CD14-positive monocyte (primary cell): ENCODE results near the gene GAMT. TPM values are rescaled to one million over a fixed set of nuclear protein-coding genes. Genes with fewer than 3 reads are reported as not detected.

Experiments used
- DNase-seq, 3 donors: peaks; one replicate each; pipeline ENCODE4 v3.0.0-alpha.2; 2011 to 2022
- H2AFZ ChIP-seq: 2 replicates; pipeline ENCODE4 v1.6.0; 2012; ENCODE audit warnings: mild to moderate bottlenecking, low read depth, low read length, inconsistent platforms; ENCODE audit not compliant: insufficient read depth, poor library complexity, severe bottlenecking
- H3K27ac ChIP-seq, 2 donors: 1 replicate in 1 of 2; 2 replicates in 1 of 2; pipeline ENCODE4 v1.5.1; 2012 to 2013; ENCODE audit warnings: low read length in 2 of 2, control low read depth in 1 of 2, inconsistent platforms in 1 of 2, low read depth in 1 of 2, mild to moderate bottlenecking in 1 of 2
- H3K27me3 ChIP-seq, 2 donors: one replicate each; pipeline versions ENCODE4 v1.6.0 to v1.6.1; 2011 to 2013; ENCODE audit warnings: low read length in 2 of 2; ENCODE audit not compliant: control insufficient read depth in 2 of 2, insufficient read depth in 2 of 2
- H3K36me3 ChIP-seq, 2 donors: replicated peaks in 1 of 2; 1 replicate in 1 of 2; 2 replicates in 1 of 2; pipeline versions ENCODE4 v1.5.1 to v1.6.1; 2012 to 2013; ENCODE audit warnings: low read length in 2 of 2, control low read depth in 1 of 2, inconsistent platforms in 1 of 2, mild to moderate bottlenecking in 1 of 2; ENCODE audit not compliant: insufficient read depth in 2 of 2, control insufficient read depth in 1 of 2
- H3K4me1 ChIP-seq, 2 donors: 1 replicate in 1 of 2; 2 replicates in 1 of 2; pipeline versions ENCODE4 v1.5.1 to v1.6.1; 2012 to 2013; ENCODE audit warnings: low read length in 2 of 2, control low read depth in 1 of 2, inconsistent platforms in 1 of 2, mild to moderate bottlenecking in 1 of 2, moderate library complexity in 1 of 2; ENCODE audit not compliant: insufficient read depth in 2 of 2, control insufficient read depth in 1 of 2
- H3K4me2 ChIP-seq: replicated peaks from 2 replicates; pipeline ENCODE3; 2012; ENCODE audit warnings: low read length, moderate library complexity, mild to moderate bottlenecking; ENCODE audit not compliant: poor library complexity, severe bottlenecking; ENCODE audit errors: extremely low read depth
- H3K4me3 ChIP-seq, 3 experiments: fragments of 200-600 bp in 1 of 3; sonication (generic) in 1 of 3; replicated peaks in 1 of 3; 1 replicate in 2 of 3; 2 replicates in 1 of 3; pipeline ENCODE4 v1.5.1; 2011 to 2013; ENCODE audit warnings: low read length in 3 of 3, mild to moderate bottlenecking in 3 of 3, control low read depth in 2 of 3, low read depth in 2 of 3, inconsistent platforms in 1 of 3, moderate library complexity in 1 of 3
- H3K79me2 ChIP-seq: 2 replicates; pipeline ENCODE4 v1.6.0; 2012; ENCODE audit warnings: mild to moderate bottlenecking, control low read depth, inconsistent platforms, low read length, moderate library complexity; ENCODE audit not compliant: insufficient read depth
- H3K9ac ChIP-seq: 2 replicates; pipeline ENCODE4 v1.6.0; 2017; ENCODE audit warnings: low read length, mild to moderate bottlenecking; ENCODE audit not compliant: insufficient read depth, poor library complexity, severe bottlenecking
- H3K9me3 ChIP-seq, 2 donors: replicated peaks in 1 of 2; 1 replicate in 1 of 2; 2 replicates in 1 of 2; pipeline versions ENCODE4 v1.5.1 to v1.6.1; 2012 to 2013; ENCODE audit warnings: low read length in 2 of 2, control low read depth in 1 of 2; ENCODE audit not compliant: control insufficient read depth in 1 of 2, insufficient read depth in 1 of 2
- H4K20me1 ChIP-seq: 2 replicates; pipeline ENCODE4 v1.6.0; 2012; ENCODE audit warnings: mild to moderate bottlenecking, low read length, control low read depth, moderate library complexity; ENCODE audit not compliant: insufficient read depth
- H3K27ac Mint-ChIP-seq, 7 donors: one replicate each; pipeline ENCODE4 v1.8.0; 2020; ENCODE audit warnings: mild to moderate bottlenecking in 7 of 7, mixed read lengths in 7 of 7, moderate library complexity in 6 of 7, inconsistent platforms in 2 of 7
- H3K27me3 Mint-ChIP-seq, 3 donors: one replicate each; pipeline ENCODE4 v1.8.0; 2021 to 2022; ENCODE audit warnings: low read depth in 3 of 3, mild to moderate bottlenecking in 3 of 3, mixed read lengths in 3 of 3, moderate library complexity in 3 of 3, inconsistent platforms in 1 of 3
- H3K36me3 Mint-ChIP-seq, 2 donors: one replicate each; pipeline ENCODE4 v1.8.0; 2020; ENCODE audit warnings: mixed read lengths in 2 of 2, inconsistent platforms in 1 of 2, mild to moderate bottlenecking in 1 of 2
- H3K4me1 Mint-ChIP-seq: one replicate; pipeline ENCODE4 v1.8.0; 2020; ENCODE audit warnings: mild to moderate bottlenecking, mixed read lengths
- H3K4me3 Mint-ChIP-seq, 2 donors: one replicate each; pipeline ENCODE4 v1.8.0; 2020; ENCODE audit warnings: mild to moderate bottlenecking in 2 of 2, mixed read lengths in 2 of 2, moderate library complexity in 1 of 2
- H3K9me3 Mint-ChIP-seq, 7 donors: one replicate each; pipeline ENCODE4 v1.8.0; 2020 to 2022; ENCODE audit warnings: mixed read lengths in 7 of 7, mild to moderate bottlenecking in 6 of 7, moderate library complexity in 6 of 7, inconsistent platforms in 2 of 7
- WGBS: methylation state at CpG from one replicate; pipeline ENCODE4 v1.1.5; 2013; ENCODE audit warnings: missing lambda C conversion rate; ENCODE audit not compliant: insufficient coverage; 5-methylcytosine and 5-hydroxymethylcytosine counted together
- intact Hi-C, 2 donors: fragments of 100-400 bp; cut with micrococcal nuclease; formaldehyde crosslinking; loops; one replicate each; pipeline versions ENCODE4 v1.15.0 to v1.15.1; 2023
- polyA plus RNA-seq, 3 donors: library from polyadenylated mRNA; depleted of rRNA in 1 of 3; unstranded in 2 of 3; stranded (reverse) in 1 of 3; fragments of 300-500 nt in 2 of 3; fragments of >200 nt in 1 of 3; fragmentation: Illumina TruSeq in 2 of 3; gene quantifications; 1 replicate in 2 of 3; 2 replicates in 1 of 3; pipeline ENCODE4 v1.2.3, GENCODE V29; 2012 to 2021
- TF ChIP-seq, protein P1 (sequence below): fragments of 200-600 bp; IDR thresholded peaks from one replicate; pipeline ENCODE4 v1.8.0; 2022; ENCODE audit warnings: antibody characterized with exemption, mild to moderate bottlenecking

The GAMT gene
- polyA plus RNA-seq, 3 donors, result 0.95 to 1.3 (median 0.96) TPM

DNA sequence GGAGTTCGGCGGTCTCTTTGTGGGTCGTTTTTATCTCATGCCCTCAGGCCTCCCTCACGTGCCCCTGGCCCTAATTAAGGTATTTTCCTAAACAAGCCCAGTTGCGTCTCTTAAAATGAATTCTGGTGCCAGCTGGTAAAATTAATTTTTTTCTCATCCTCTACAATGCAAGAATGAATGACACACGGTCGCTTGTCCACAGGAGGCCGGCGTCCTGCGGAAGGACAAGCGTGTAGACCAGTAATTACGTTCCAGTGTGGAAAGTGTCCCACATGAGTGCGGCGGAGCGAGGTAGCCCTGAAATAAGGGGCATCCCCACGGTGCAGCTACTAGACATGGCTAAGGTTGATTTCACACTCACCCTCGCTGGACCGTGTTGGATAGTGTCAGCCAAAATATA lies 52.1 kb downstream of the GAMT start:
- H3K9ac ChIP-seq, result no peak overlapping the region
- H3K79me2 ChIP-seq, result no peaks in the 10 kb centered on the region
- Mint-ChIP-seq H3K27me3 (peaks cover 2 to 22% (median 16%) of the 10 kb centered on the region in 3 donors), H3K9me3 (no peaks in the 10 kb centered on the region), H3K27ac (no peak overlapping the region), H3K4me1 (peaks cover 4% of the 10 kb centered on the region), H3K36me3 (no peaks in the 10 kb centered on the region), H3K4me3 (no peak overlapping the region)
- no peak overlapping the region for H3K27ac ChIP-seq
- DNase-seq, result no peak
- H3K4me1 ChIP-seq, result peaks cover 4% of the 10 kb centered on the region in 2 donors
- no peaks in the 10 kb centered on the region for H3K27me3 ChIP-seq
- no peaks in the 10 kb centered on the region for H3K36me3 ChIP-seq
- no peak overlapping the region for H3K4me3 ChIP-seq
- no peaks in the 10 kb centered on the region for H3K9me3 ChIP-seq
- 93% methylated on average over 15 of the region's 18 CpGs for WGBS
- H2AFZ ChIP-seq, result no peak overlapping the region
- no peak overlapping the region for H3K4me2 ChIP-seq
- TF ChIP-seq, protein P1, sequence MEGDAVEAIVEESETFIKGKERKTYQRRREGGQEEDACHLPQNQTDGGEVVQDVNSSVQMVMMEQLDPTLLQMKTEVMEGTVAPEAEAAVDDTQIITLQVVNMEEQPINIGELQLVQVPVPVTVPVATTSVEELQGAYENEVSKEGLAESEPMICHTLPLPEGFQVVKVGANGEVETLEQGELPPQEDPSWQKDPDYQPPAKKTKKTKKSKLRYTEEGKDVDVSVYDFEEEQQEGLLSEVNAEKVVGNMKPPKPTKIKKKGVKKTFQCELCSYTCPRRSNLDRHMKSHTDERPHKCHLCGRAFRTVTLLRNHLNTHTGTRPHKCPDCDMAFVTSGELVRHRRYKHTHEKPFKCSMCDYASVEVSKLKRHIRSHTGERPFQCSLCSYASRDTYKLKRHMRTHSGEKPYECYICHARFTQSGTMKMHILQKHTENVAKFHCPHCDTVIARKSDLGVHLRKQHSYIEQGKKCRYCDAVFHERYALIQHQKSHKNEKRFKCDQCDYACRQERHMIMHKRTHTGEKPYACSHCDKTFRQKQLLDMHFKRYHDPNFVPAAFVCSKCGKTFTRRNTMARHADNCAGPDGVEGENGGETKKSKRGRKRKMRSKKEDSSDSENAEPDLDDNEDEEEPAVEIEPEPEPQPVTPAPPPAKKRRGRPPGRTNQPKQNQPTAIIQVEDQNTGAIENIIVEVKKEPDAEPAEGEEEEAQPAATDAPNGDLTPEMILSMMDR, result no peak
- no peaks in the 10 kb centered on the region for H4K20me1 ChIP-seq
- intact Hi-C loops, result no loop called here

Other genes with a start within 250 kb of the GAMT start
- 10 to 100 TPM in 1 of 3 donors, 1 to 10 TPM in 1, under 1 TPM in 1; 0.71 to 75.0 (median 2.6) TPM for gene SBNO2, start 227.3 kb downstream of the GAMT start, polyA plus RNA-seq
- gene STK11, start 195.8 kb downstream of the GAMT start, polyA plus RNA-seq, result 10 to 100 TPM in 2 of 3 donors, 1 to 10 TPM in 1; 6.2 to 72.1 (median 15.4) TPM
- gene CBARP, start 163.5 kb downstream of the GAMT start, polyA plus RNA-seq, result not detected
- 100 to 1,000 TPM; 122 to 160 (median 143) TPM for gene ATP5F1D, start 159.8 kb downstream of the GAMT start, polyA plus RNA-seq
- gene MIDN, start 153.0 kb downstream of the GAMT start, polyA plus RNA-seq, result 100 to 1,000 TPM in 1 of 3 donors, 10 to 100 TPM in 1, 1 to 10 TPM in 1; 5.6 to 301 (median 11.0) TPM
- 100 to 1,000 TPM in 1 of 3 donors, 10 to 100 TPM in 2; 39.6 to 600 (median 51.1) TPM for gene CIRBP, start 132.2 kb downstream of the GAMT start, polyA plus RNA-seq
- gene FAM174C, start 126.0 kb downstream of the GAMT start, polyA plus RNA-seq, result 10 to 100 TPM; 32.8 to 56.2 (median 40.0) TPM
- not detected for gene EFNA2, start 115.7 kb downstream of the GAMT start, polyA plus RNA-seq
- gene NDUFS7, start 17.6 kb downstream of the GAMT start, polyA plus RNA-seq, result 100 to 1,000 TPM; 119 to 232 (median 211) TPM
- gene DAZAP1, start 6.0 kb upstream of the GAMT start, polyA plus RNA-seq, result 10 to 100 TPM in 1 of 3 donors, 1 to 10 TPM in 2; 3.3 to 57.1 (median 4.2) TPM
- gene RPS15, start 36.9 kb upstream of the GAMT start, polyA plus RNA-seq, result 1,000 to 10,000 TPM; 1,318 to 3,451 (median 1,526) TPM
- gene APC2, start 48.6 kb upstream of the GAMT start, polyA plus RNA-seq, result under 1 TPM in 1 of 3 donors, not detected in 2; 0.04 TPM
- 10 to 100 TPM; 18.2 to 20.9 (median 19.9) TPM for gene C19orf25, start 77.7 kb upstream of the GAMT start, polyA plus RNA-seq
- gene PCSK4, start 88.8 kb upstream of the GAMT start, polyA plus RNA-seq, result 1 to 10 TPM in 1 of 3 donors, under 1 TPM in 1, not detected in 1; 0.34 to 1.0 TPM
- 1 to 10 TPM in 1 of 3 donors, under 1 TPM in 2; 0.51 to 1.8 (median 0.81) TPM for gene REEP6, start 89.6 kb upstream of the GAMT start, polyA plus RNA-seq
- under 1 TPM in 1 of 3 donors, not detected in 2; 0.09 TPM for gene ADAMTSL5, start 111.5 kb upstream of the GAMT start, polyA plus RNA-seq
- not detected for gene PLK5, start 122.5 kb upstream of the GAMT start, polyA plus RNA-seq
- 1 to 10 TPM in 1 of 3 donors, under 1 TPM in 2; 0.08 to 1.0 (median 0.10) TPM for gene MEX3D, start 166.8 kb upstream of the GAMT start, polyA plus RNA-seq
- 10 to 100 TPM in 1 of 3 donors, 1 to 10 TPM in 2; 2.6 to 35.3 (median 4.9) TPM for gene MBD3, start 191.3 kb upstream of the GAMT start, polyA plus RNA-seq
- 100 to 1,000 TPM in 2 of 3 donors, 10 to 100 TPM in 1; 55.6 to 731 (median 659) TPM for gene UQCR11, start 203.9 kb upstream of the GAMT start, polyA plus RNA-seq